GM18870 (cell line): Measurements from ENCODE around the gene GAREM2.

Experiments used
- ATAC-seq: cut with Tn5 transposase; IDR thresholded peaks from one replicate; pipeline ENCODE4 v1.9.1; 2021; ENCODE audit warnings: moderate library complexity; ENCODE audit not compliant: unreplicated experiment

GAREM2 gene

GRCh38 chr2:26185954-26186770, 13.3 kb downstream of the GAREM2 start:
- ATAC-seq, result no peak

GRCh38 chr2:26187114-26187513, 14.2 kb downstream of the GAREM2 start:
- no peak for ATAC-seq

- ATAC-seq, result no peak
These were observed 14.7 kb downstream of the GAREM2 start for GRCh38 chr2:26187537-26188104.

GRCh38 chr2:26189123-26189522, 16.2 kb downstream of the GAREM2 start:
- ATAC-seq, result no peak

- no peak for ATAC-seq
These were observed 16.9 kb downstream of the GAREM2 start for GRCh38 chr2:26189751-26190150.

- ATAC-seq, result no peak
These were observed 17.5 kb downstream of the GAREM2 start for GRCh38 chr2:26190369-26190768.

- no peak for ATAC-seq
These were observed 18.6 kb downstream of the GAREM2 start for GRCh38 chr2:26191316-26192159.

- ATAC-seq, result no peak
These were observed 20.8 kb downstream of the GAREM2 start for GRCh38 chr2:26193578-26194231.

- no peak for ATAC-seq
These were observed 22.4 kb downstream of the GAREM2 start for GRCh38 chr2:26195040-26195984.

- ATAC-seq, result no peak
These were observed 24.0 kb downstream of the GAREM2 start for GRCh38 chr2:26196683-26197418.

GRCh38 chr2:26197516-26197915, 24.6 kb downstream of the GAREM2 start:
- ATAC-seq, result no peak

- no peak for ATAC-seq
These were observed 30.1 kb downstream of the GAREM2 start for GRCh38 chr2:26202981-26203490.

- ATAC-seq, result no peak
These were observed 31.0 kb downstream of the GAREM2 start for GRCh38 chr2:26203906-26204305.

- no peak for ATAC-seq
These were observed 39.1 kb downstream of the GAREM2 start for GRCh38 chr2:26212011-26212410.

- no peak for ATAC-seq
These were observed 41.9 kb downstream of the GAREM2 start for GRCh38 chr2:26214759-26215158.

- ATAC-seq, result no peak
These were observed 42.9 kb downstream of the GAREM2 start for GRCh38 chr2:26215833-26216232.

GRCh38 chr2:26216587-26216986, 43.7 kb downstream of the GAREM2 start:
- ATAC-seq, result no peak

- no peak for ATAC-seq
These were observed 44.8 kb downstream of the GAREM2 start for GRCh38 chr2:26217720-26218119.

- ATAC-seq, result no peak
These were observed 50.1 kb downstream of the GAREM2 start for GRCh38 chr2:26223018-26223417.
